H1 (cell line): ENCODE measurements around the gene TCF7L2. TPM values are rescaled to one million over a fixed set of nuclear protein-coding genes. Genes with fewer than 3 reads are reported as not detected.

ENCODE experiments used
- EGR1 ChIP-seq: IDR thresholded peaks from 2 replicates; pipeline ENCODE4 v1.6.1; 2011; ENCODE audit warnings: low read depth, low read length, borderline replicate concordance
- HDAC6 ChIP-seq: IDR thresholded peaks from one replicate; pipeline ENCODE4 v1.7.1; 2012; ENCODE audit warnings: low read depth, mild to moderate bottlenecking, inconsistent platforms, low read length, moderate library complexity
- PHF8 ChIP-seq: fragments of 200-600 bp; sonication (generic); conservative IDR thresholded peaks from 2 replicates; pipeline ENCODE4 v1.7.1; 2012; ENCODE audit warnings: low read depth, mild to moderate bottlenecking, inconsistent platforms, low read length, moderate library complexity
- POLR2A ChIP-seq, 2 experiments: IDR thresholded peaks; 1 replicate in 1 of 2; 2 replicates in 1 of 2; pipeline ENCODE4 v1.6.1; 2011; ENCODE audit warnings: low read depth in 2 of 2, low read length in 2 of 2, mild to moderate bottlenecking in 2 of 2; ENCODE audit errors: control extremely low read depth in 1 of 2
- polyA plus RNA-seq, 7 experiments: library from polyadenylated mRNA; depleted of rRNA in 3 of 7; stranded (reverse) in 5 of 7; unstranded in 2 of 7; fragments of >200 nt in 5 of 7; fragments of 200-250 nt in 2 of 7; gene quantifications; 1 replicate in 5 of 7; 2 replicates in 1 of 7; 4 replicates in 1 of 7; pipeline versions ENCODE4 v1.2.1 to v1.2.3, GENCODE V29; 2011 to 2013; ENCODE audit warnings: missing spikeins in 2 of 7, mixed read lengths in 2 of 7
- total RNA-seq: library from RNA; stranded (reverse); fragmentation: NEBNext Ultra II Directional; extraction: Animal tissue kit (Norgen Biotek cat#: 25700); gene quantifications from 2 replicates; pipeline ENCODE4 v1.2.1, GENCODE V29; 2021
- TF ChIP-seq, protein P1 (sequence below), 3 experiments: IDR thresholded peaks; 1 replicate in 2 of 3; 2 replicates in 1 of 3; pipeline versions ENCODE4 v1.5.1 to v1.6.1; 2011; ENCODE audit warnings: low read length in 3 of 3, mild to moderate bottlenecking in 3 of 3, inconsistent platforms in 2 of 3, low read depth in 1 of 3, moderate library complexity in 1 of 3; ENCODE audit not compliant: insufficient read depth in 1 of 3; ENCODE audit errors: control extremely low read depth in 1 of 3
- TF ChIP-seq, protein P2 (sequence below): IDR thresholded peaks from 2 replicates; pipeline ENCODE4 v1.6.1; 2011; ENCODE audit warnings: low read length, improper control_type of control experiment
- TF ChIP-seq, protein P3 (sequence below): IDR thresholded peaks from 2 replicates; pipeline ENCODE4 v1.6.1; 2012; ENCODE audit warnings: inconsistent platforms

The TCF7L2 gene
- total and polyA plus RNA-seq, 2 of the 8 experiments (the other 6 are each of a cell fraction or from before 2014, with no cell fraction given): 33.9 to 67.3 TPM

DNA sequence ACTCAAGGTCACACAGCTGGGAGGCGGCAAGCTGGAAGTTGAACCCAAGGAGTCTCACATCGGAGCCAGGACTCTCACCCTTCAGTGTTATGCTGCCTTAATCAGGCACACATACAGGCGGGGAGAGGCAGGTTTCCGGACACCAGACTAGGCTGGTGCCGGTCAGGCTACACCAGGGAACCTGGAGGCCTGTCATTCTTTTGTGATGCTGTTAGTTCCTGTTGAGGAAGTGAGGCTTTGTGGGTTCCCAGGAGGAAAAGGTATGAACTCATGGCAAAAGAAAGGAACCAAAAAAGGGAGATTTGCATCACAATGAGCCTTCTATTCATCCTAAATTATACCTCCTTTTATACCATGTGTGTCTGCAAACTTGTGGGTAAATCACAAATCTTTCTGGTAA lies 103.8 kb downstream of the TCF7L2 start (continued):
- TF ChIP-seq, protein P1, sequence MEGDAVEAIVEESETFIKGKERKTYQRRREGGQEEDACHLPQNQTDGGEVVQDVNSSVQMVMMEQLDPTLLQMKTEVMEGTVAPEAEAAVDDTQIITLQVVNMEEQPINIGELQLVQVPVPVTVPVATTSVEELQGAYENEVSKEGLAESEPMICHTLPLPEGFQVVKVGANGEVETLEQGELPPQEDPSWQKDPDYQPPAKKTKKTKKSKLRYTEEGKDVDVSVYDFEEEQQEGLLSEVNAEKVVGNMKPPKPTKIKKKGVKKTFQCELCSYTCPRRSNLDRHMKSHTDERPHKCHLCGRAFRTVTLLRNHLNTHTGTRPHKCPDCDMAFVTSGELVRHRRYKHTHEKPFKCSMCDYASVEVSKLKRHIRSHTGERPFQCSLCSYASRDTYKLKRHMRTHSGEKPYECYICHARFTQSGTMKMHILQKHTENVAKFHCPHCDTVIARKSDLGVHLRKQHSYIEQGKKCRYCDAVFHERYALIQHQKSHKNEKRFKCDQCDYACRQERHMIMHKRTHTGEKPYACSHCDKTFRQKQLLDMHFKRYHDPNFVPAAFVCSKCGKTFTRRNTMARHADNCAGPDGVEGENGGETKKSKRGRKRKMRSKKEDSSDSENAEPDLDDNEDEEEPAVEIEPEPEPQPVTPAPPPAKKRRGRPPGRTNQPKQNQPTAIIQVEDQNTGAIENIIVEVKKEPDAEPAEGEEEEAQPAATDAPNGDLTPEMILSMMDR (IDR thresholded peaks at IDR 0.05; ENCODE audit: control extremely low read depth in 1 of 3, insufficient read depth in 1 of 3, low read depth in 1 of 3, low read length in 3 of 3): peak in 1 of 3 experiments; percentile 9; a peak in 1 of 4 replicates
- no peak for TF ChIP-seq POLR2A (IDR thresholded peaks at IDR 0.05; ENCODE audit: control extremely low read depth in 1 of 2, low read depth in 2 of 2, low read length in 2 of 2)
- TF ChIP-seq EGR1: peak; percentile 61; the same call in 1 of the 2 replicates
- TF ChIP-seq, protein P2, sequence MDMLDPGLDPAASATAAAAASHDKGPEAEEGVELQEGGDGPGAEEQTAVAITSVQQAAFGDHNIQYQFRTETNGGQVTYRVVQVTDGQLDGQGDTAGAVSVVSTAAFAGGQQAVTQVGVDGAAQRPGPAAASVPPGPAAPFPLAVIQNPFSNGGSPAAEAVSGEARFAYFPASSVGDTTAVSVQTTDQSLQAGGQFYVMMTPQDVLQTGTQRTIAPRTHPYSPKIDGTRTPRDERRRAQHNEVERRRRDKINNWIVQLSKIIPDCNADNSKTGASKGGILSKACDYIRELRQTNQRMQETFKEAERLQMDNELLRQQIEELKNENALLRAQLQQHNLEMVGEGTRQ: no peak
- TF ChIP-seq HDAC6: no peak
- TF ChIP-seq PHF8: no peak
- TF ChIP-seq, protein P3, sequence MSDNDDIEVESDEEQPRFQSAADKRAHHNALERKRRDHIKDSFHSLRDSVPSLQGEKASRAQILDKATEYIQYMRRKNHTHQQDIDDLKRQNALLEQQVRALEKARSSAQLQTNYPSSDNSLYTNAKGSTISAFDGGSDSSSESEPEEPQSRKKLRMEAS: 0 out of 2 replicates have a peak, but pooled peaks have one; percentile 29
